HG03135 (cell line): Measurements from ENCODE around the gene PDPK1.
"Not testable (repeated sequence)": the region's sequence is repeated elsewhere in the genome, so short reads cannot be mapped to it uniquely, and the experiment has no call there.

ENCODE experiments used
- ATAC-seq: cut with Tn5 transposase; IDR thresholded peaks from one replicate; pipeline ENCODE4 v1.9.1; 2021; ENCODE audit warnings: mild to moderate bottlenecking, moderate library complexity; ENCODE audit not compliant: unreplicated experiment

PDPK1 gene

GRCh38 chr16:2585651-2586081 is 47.8 kb downstream of the PDPK1 start:
- ATAC-seq: no peak

- no peak for ATAC-seq
These were observed 48.4 kb downstream of the PDPK1 start for GRCh38 chr16:2586241-2586640.

- ATAC-seq: no peak
These were observed 49.2 kb downstream of the PDPK1 start for GRCh38 chr16:2586901-2587480.

GRCh38 chr16:2587891-2588565 is 50.2 kb downstream of the PDPK1 start:
- ATAC-seq: no peak

- no peak for ATAC-seq
These were observed 53.8 kb downstream of the PDPK1 start for GRCh38 chr16:2591476-2592240.

GRCh38 chr16:2592786-2593185 is 55.0 kb downstream of the PDPK1 start:
- no peak for ATAC-seq

- ATAC-seq: no peak
These were observed 57.8 kb downstream of the PDPK1 start for GRCh38 chr16:2595393-2596205.

GRCh38 chr16:2596747-2597559 is 59.1 kb downstream of the PDPK1 start:
- no peak for ATAC-seq

GRCh38 chr16:2597560-2597902 is 59.7 kb downstream of the PDPK1 start:
- ATAC-seq: no peak

GRCh38 chr16:2598133-2598641 is 60.4 kb downstream of the PDPK1 start:
- ATAC-seq: no peak

- no peak for ATAC-seq
These were observed 60.9 kb downstream of the PDPK1 start for GRCh38 chr16:2598723-2599122.

- not testable (repeated sequence) for ATAC-seq
These were observed 61.3 kb downstream of the PDPK1 start for GRCh38 chr16:2599165-2599564.

GRCh38 chr16:2599785-2600184 is 62.0 kb downstream of the PDPK1 start:
- ATAC-seq: not testable (repeated sequence)

GRCh38 chr16:2601301-2602025 is 63.6 kb downstream of the PDPK1 start:
- ATAC-seq: not testable (repeated sequence)

GRCh38 chr16:2602175-2602574 is 64.4 kb downstream of the PDPK1 start:
- not testable (repeated sequence) for ATAC-seq

GRCh38 chr16:2603165-2604015 is 65.6 kb downstream of the PDPK1 start:
- ATAC-seq: peak; percentile 61

GRCh38 chr16:2604016-2604369 is 66.2 kb downstream of the PDPK1 start:
- ATAC-seq: not testable (repeated sequence)

GRCh38 chr16:2606820-2607219 is 69.0 kb downstream of the PDPK1 start:
- peak; percentile 38 for ATAC-seq

- not testable (repeated sequence) for ATAC-seq
These were observed 71.5 kb downstream of the PDPK1 start for GRCh38 chr16:2609345-2609744.
